GM12878 (cell line): ENCODE data around the gene GNAT1. TPM values are rescaled to one million over a fixed set of nuclear protein-coding genes. Genes with fewer than 3 reads are reported as not detected.

ENCODE experiments used
- BHLHE40 ChIP-seq, 2 experiments: fragments of 450-650 bp in 1 of 2; IDR thresholded peaks; 2 replicates each; pipeline ENCODE4 v1.6.1; 2011 to 2017; ENCODE audit warnings: low read depth in 2 of 2, borderline replicate concordance in 1 of 2, improper control_type of control experiment in 1 of 2, low read length in 1 of 2, mild to moderate bottlenecking in 1 of 2
- DPF2 ChIP-seq: fragments of 450-650 bp; IDR thresholded peaks from 2 replicates; pipeline ENCODE4 v1.6.1; 2017; ENCODE audit warnings: mild to moderate bottlenecking
- ESRRA ChIP-seq: IDR thresholded peaks from 2 replicates; pipeline ENCODE4 v1.6.1; 2012; ENCODE audit warnings: mild to moderate bottlenecking, low read length, improper control_type of control experiment
- KDM1A ChIP-seq: fragments of 200-600 bp; sonication (generic); IDR thresholded peaks from 2 replicates; pipeline ENCODE4 v1.6.1; 2016; ENCODE audit warnings: borderline replicate concordance
- MEF2B ChIP-seq: fragments of 450-650 bp; IDR thresholded peaks from 2 replicates; pipeline ENCODE4 v1.6.1; 2018; ENCODE audit warnings: mild to moderate bottlenecking, moderate library complexity; ENCODE audit not compliant: partially characterized antibody, poor library complexity, severe bottlenecking
- NFIC ChIP-seq: IDR thresholded peaks from 2 replicates; pipeline ENCODE4 v1.6.1; 2012; ENCODE audit warnings: low read depth, mild to moderate bottlenecking, inconsistent platforms, low read length, moderate library complexity
- NFXL1 ChIP-seq: fragments of 450-650 bp; IDR thresholded peaks from 2 replicates; pipeline ENCODE4 v1.6.1; 2017; ENCODE audit warnings: antibody characterized with exemption, mild to moderate bottlenecking, borderline replicate concordance
- NFYA ChIP-seq: IDR thresholded peaks from 2 replicates; pipeline ENCODE4 v1.6.1; 2011; ENCODE audit warnings: low read depth, mild to moderate bottlenecking, low read length, improper control_type of control experiment, borderline replicate concordance
- NR2C1 ChIP-seq: fragments of 450-650 bp; IDR thresholded peaks from 2 replicates; pipeline ENCODE4 v1.6.1; 2017; ENCODE audit warnings: antibody characterized with exemption, mild to moderate bottlenecking, moderate library complexity
- NR2C2 ChIP-seq: IDR thresholded peaks from 2 replicates; pipeline ENCODE4 v1.6.1; 2011; ENCODE audit warnings: borderline replicate concordance, low read depth; ENCODE audit not compliant: control insufficient read depth, insufficient read length
- POLR2A ChIP-seq: IDR thresholded peaks from 2 replicates; pipeline ENCODE4 v1.6.1; 2011; ENCODE audit warnings: low read depth, mild to moderate bottlenecking, low read length
- SIN3A ChIP-seq: IDR thresholded peaks from 2 replicates; pipeline ENCODE4 v1.6.1; 2012; ENCODE audit warnings: low read depth, low read length, improper control_type of control experiment
- SMAD5 ChIP-seq: IDR thresholded peaks from 2 replicates; pipeline ENCODE4 v1.6.1; 2016; ENCODE audit warnings: antibody characterized with exemption, low read depth
- SP1 ChIP-seq: IDR thresholded peaks from one replicate; pipeline ENCODE4 v1.6.1; 2011; ENCODE audit warnings: low read depth, low read length
- SPI1 ChIP-seq: IDR thresholded peaks from 2 replicates; pipeline ENCODE4 v1.6.1; 2011; ENCODE audit warnings: low read depth, mild to moderate bottlenecking, low read length, moderate library complexity, borderline replicate concordance; ENCODE audit not compliant: insufficient read depth
- SREBF2 ChIP-seq: IDR thresholded peaks from 2 replicates; pipeline ENCODE4 v1.6.1; 2012; ENCODE audit warnings: mild to moderate bottlenecking, low read length
- SRF ChIP-seq, 2 experiments: IDR thresholded peaks; 2 replicates each; pipeline ENCODE4 v1.6.1; 2011; ENCODE audit warnings: low read depth in 2 of 2, low read length in 2 of 2, mild to moderate bottlenecking in 1 of 2, moderate library complexity in 1 of 2
- ZNF207 ChIP-seq: fragments of 450-650 bp; IDR thresholded peaks from 2 replicates; pipeline ENCODE4 v1.6.1; 2014; ENCODE audit warnings: antibody characterized with exemption, mild to moderate bottlenecking, borderline replicate concordance
- ZSCAN29 ChIP-seq: fragments of 450-650 bp; IDR thresholded peaks from 2 replicates; pipeline ENCODE4 v1.6.1; 2017; ENCODE audit warnings: mild to moderate bottlenecking, moderate library complexity
- polyA plus RNA-seq, 11 experiments: library from polyadenylated mRNA; depleted of rRNA in 4 of 11; unstranded in 6 of 11; stranded (reverse) in 5 of 11; fragments of >200 nt; fragmentation: Nextera tagmentation in 4 of 11; fragmentation: Illumina TruSeq in 1 of 11; extraction: Ambion mirVana in 4 of 11; extraction: Trizol in 1 of 11; gene quantifications; 1 replicate in 1 of 11; 2 replicates in 10 of 11; pipeline versions ENCODE4 v1.2.1 to v1.2.3, GENCODE V29; 2011 to 2016; ENCODE audit warnings: inconsistent platforms in 2 of 11, missing spikeins in 2 of 11, low read depth in 1 of 11
- total RNA-seq, 4 experiments: library from RNA; depleted of rRNA in 3 of 4; stranded (reverse); fragments of >200 nt in 3 of 4; fragmentation: Illumina TruSeq in 1 of 4; extraction: Trizol in 1 of 4; gene quantifications; 2 replicates each; pipeline versions ENCODE4 v1.2.1 to v1.2.3, GENCODE V29; 2013 to 2021
- TF ChIP-seq, protein P1 (sequence below): fragments of 450-650 bp; formaldehyde crosslinking; IDR thresholded peaks from 2 replicates; pipeline ENCODE4 v1.4.0; 2022; ENCODE audit warnings: mild to moderate bottlenecking, moderate library complexity
- TF ChIP-seq, protein P2 (sequence below): fragments of 450-650 bp; IDR thresholded peaks from 2 replicates; pipeline ENCODE4 v1.6.1; 2018; ENCODE audit warnings: borderline replicate concordance, mild to moderate bottlenecking; ENCODE audit not compliant: partially characterized antibody
- TF ChIP-seq, protein P3 (sequence below): IDR thresholded peaks from 2 replicates; pipeline ENCODE4 v1.6.1; 2011; ENCODE audit warnings: low read depth, low read length, improper control_type of control experiment, borderline replicate concordance
- TF ChIP-seq, protein P4 (sequence below): IDR thresholded peaks from 2 replicates; pipeline ENCODE4 v1.6.1; 2011; ENCODE audit warnings: mild to moderate bottlenecking, low read depth, low read length, moderate library complexity; ENCODE audit not compliant: insufficient replicate concordance

The GNAT1 gene
- total and polyA plus RNA-seq, 10 of the 15 experiments (the other 5 are each of a cell fraction or from before 2014, with no cell fraction given), result not detected

DNA sequence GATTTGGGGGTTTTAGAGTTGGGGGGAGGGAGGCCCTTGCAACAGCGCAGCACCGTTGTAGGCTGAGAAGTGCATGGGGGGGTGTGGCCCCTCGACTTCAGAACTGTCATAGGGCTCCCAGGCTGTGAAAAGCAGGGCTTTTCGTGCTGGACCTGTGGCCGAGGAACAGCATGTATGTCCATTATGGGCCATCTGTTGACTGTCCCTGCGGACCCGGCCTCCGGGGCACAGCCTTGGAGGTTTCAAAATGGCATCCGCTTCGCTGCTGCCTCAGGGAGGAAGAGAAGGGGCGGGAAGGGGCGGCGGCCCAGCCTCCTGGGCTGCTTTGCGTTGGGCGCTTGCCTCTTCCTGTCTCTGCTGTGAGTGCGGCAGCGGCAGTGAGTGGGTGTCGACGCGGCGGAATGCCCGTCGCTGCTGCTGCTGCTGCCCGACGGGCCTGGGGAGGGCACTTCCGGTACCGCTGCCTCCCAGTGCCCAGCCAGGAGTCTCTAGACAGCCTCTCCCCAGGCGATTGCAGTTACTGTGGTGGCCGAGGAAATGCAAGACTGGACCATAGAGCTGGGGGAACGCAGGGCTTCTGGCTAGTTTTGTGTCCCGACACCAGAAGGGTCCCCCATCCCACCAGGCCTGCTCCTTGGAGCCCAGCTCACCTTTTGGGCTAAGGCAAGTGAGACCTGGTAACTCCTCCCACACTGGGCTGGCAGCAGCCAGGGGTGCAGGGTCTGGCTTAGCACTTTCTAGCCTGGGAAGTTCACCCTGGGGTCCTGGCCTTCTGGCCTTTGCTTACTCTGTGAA is 46.5 kb downstream of the GNAT1 start (continued):
- TF ChIP-seq SMAD5 (peak; percentile 52; the same call in 1 of the 2 replicates), MEF2B (peak; percentile 36), KDM1A (no peak), NR2C1 (no peak), ESRRA (no peak), BHLHE40 (IDR thresholded peaks at IDR 0.05; ENCODE audit: borderline replicate concordance in 1 of 2, low read depth in 2 of 2, low read length in 1 of 2) (peak; percentile 31 to 70; a peak in 3 of 4 replicates), NFXL1 (no peak), NFIC (no peak), SREBF2 (no peak), NFYA (no peak), SP1 (peak; percentile 43), SRF (IDR thresholded peaks at IDR 0.05; ENCODE audit: low read depth in 2 of 2, low read length in 2 of 2) (0 out of 4 replicates have a peak, but pooled peaks of 1 of the 2 experiments have one; percentile 9), ZNF207 (no peak), SPI1 (peak; percentile 56; the same call in 1 of the 2 replicates), SIN3A (peak; percentile 73; the same call in 1 of the 2 replicates), ZSCAN29 (no peak), NR2C2 (no peak), POLR2A (peak; percentile 86), DPF2 (0 out of 2 replicates have a peak, but pooled peaks have one; percentile 41)
- TF ChIP-seq, protein P1, sequence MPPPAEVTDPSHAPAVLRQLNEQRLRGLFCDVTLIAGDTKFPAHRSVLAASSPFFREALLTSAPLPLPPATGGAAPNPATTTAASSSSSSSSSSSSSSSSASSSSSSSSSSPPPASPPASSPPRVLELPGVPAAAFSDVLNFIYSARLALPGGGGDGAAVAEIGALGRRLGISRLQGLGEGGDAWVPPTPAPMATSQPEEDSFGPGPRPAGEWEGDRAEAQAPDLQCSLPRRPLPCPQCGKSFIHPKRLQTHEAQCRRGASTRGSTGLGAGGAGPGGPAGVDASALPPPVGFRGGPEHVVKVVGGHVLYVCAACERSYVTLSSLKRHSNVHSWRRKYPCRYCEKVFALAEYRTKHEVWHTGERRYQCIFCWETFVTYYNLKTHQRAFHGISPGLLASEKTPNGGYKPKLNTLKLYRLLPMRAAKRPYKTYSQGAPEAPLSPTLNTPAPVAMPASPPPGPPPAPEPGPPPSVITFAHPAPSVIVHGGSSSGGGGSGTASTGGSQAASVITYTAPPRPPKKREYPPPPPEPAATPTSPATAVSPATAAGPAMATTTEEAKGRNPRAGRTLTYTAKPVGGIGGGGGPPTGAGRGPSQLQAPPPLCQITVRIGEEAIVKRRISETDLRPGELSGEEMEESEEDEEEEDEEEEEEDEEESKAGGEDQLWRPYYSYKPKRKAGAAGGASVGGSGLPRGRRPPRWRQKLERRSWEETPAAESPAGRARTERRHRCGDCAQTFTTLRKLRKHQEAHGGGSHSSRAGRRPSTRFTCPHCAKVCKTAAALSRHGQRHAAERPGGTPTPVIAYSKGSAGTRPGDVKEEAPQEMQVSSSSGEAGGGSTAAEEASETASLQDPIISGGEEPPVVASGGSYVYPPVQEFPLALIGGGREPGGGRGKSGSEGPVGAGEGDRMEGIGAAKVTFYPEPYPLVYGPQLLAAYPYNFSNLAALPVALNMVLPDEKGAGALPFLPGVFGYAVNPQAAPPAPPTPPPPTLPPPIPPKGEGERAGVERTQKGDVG (CRISPR knock-in tag), result no peak
- TF ChIP-seq, protein P2, sequence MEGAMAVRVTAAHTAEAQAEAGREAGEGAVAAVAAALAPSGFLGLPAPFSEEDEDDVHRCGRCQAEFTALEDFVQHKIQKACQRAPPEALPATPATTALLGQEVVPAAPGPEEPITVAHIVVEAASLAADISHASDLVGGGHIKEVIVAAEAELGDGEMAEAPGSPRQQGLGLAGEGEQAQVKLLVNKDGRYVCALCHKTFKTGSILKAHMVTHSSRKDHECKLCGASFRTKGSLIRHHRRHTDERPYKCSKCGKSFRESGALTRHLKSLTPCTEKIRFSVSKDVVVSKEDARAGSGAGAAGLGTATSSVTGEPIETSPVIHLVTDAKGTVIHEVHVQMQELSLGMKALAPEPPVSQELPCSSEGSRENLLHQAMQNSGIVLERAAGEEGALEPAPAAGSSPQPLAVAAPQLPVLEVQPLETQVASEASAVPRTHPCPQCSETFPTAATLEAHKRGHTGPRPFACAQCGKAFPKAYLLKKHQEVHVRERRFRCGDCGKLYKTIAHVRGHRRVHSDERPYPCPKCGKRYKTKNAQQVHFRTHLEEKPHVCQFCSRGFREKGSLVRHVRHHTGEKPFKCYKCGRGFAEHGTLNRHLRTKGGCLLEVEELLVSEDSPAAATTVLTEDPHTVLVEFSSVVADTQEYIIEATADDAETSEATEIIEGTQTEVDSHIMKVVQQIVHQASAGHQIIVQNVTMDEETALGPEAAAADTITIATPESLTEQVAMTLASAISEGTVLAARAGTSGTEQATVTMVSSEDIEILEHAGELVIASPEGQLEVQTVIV, result peak; percentile 51
- TF ChIP-seq, protein P3, sequence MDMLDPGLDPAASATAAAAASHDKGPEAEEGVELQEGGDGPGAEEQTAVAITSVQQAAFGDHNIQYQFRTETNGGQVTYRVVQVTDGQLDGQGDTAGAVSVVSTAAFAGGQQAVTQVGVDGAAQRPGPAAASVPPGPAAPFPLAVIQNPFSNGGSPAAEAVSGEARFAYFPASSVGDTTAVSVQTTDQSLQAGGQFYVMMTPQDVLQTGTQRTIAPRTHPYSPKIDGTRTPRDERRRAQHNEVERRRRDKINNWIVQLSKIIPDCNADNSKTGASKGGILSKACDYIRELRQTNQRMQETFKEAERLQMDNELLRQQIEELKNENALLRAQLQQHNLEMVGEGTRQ, result no peak
- TF ChIP-seq, protein P4, sequence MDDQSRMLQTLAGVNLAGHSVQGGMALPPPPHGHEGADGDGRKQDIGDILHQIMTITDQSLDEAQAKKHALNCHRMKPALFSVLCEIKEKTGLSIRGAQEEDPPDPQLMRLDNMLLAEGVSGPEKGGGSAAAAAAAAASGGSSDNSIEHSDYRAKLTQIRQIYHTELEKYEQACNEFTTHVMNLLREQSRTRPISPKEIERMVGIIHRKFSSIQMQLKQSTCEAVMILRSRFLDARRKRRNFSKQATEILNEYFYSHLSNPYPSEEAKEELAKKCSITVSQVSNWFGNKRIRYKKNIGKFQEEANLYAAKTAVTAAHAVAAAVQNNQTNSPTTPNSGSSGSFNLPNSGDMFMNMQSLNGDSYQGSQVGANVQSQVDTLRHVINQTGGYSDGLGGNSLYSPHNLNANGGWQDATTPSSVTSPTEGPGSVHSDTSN, result no peak
